ENCODE data around the gene ZNF784.
A peak's percentile ranks its signal among the peaks of the same experiment; 100 is the strongest.

The ZNF784 gene

DNA sequence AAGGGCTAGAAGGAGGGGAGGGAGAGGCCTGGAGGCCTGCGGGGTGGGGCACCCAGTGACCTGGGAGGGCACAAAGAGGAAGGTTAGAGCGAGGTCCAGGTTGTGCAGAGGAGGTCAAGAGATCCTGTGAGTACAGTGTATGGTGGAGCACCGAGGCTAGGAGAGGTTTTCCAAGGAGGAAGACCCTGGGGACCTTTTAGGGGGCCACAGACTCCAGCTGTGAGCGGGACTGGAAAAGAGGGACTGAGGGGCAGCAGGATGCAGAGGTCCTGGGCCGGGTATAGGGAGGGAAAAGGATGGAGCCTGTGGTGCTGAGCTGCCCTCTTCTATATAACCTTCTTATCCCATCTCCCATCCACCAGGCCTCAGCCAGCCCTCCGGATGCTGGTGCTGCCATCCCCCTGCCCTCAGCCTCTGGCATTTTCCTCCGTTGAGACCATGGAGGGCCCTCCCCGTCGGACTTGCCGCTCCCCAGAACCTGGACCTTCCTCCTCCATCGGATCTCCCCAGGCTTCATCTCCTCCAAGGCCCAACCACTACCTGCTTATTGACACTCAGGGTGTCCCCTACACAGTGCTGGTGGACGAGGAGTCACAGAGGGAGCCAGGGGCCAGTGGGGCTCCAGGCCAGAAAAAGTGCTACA lies 19.9 kb upstream of the ZNF784 start:
- DNase-seq = no peak

DNA sequence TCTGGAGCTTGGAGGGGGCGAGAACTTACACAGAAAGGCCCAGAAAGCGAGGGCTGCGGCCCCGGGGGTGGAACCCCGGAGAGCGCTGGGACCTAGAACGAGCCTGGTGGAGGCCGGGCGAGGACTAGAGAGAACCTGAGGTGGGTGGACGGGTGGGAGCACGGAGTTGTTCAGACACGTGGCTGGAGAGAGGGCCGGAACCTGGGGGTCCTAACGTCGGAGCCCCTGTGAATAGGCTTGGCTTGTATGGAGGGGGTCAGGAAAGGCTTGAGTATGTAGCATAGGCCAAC lies 19.5 kb upstream of the ZNF784 start:
- DNase-seq = peak in 5 of 56 donors; percentile 44 to 59 (median 54)

DNA sequence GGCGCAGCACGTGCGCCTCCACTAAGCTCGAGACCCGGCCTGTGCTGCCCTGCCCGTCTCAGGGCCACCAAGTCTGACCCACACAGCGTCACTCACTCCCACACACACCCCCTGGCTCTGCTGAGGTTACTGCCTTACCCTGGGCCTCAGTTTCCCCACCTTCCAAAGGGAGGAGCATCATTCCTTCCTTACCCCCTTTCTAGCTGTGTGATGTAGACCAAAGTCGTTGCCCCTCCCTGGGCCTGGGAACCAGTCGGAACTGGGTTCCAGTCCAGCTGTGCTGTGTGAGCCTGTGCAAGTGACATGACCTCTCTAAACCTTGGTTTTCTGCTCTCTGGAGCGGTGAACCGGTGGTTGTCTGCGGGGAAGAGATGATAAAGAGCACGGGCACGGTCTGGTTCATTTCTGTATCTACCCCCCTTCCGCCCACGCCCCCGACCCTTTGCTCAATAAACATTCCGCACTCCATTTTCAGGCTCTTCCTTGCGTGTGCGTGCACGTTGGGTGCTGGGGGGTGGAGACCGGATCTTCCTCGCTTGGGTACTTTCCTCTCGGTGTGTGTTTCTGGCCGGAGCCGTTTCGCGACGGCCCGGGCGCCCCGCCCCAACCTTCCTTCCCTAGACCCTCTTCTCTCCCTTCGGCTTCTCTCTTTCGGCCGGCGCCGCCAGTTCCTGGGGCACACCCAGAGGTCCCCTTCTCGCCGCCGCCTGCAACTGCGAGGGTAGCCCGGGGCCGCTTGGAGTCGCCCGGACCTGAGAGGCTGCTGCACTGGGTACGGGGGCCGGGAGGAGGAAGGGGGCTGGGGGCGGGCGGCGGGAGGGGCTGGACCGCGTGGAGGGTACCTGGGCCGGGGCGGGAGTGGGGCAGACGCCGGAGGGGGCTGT lies 18.9 kb upstream of the ZNF784 start, which contains the start of gene ZNF581:
Gene ZNF581 (plus strand): TSS at position 647 of the 884 bp plus-strand sequence. CDS start 923 bp downstream, outside the sequence.
- DNase-seq = peak in 53 of 56 donors; percentile 18 to 84 (median 60)

DNA sequence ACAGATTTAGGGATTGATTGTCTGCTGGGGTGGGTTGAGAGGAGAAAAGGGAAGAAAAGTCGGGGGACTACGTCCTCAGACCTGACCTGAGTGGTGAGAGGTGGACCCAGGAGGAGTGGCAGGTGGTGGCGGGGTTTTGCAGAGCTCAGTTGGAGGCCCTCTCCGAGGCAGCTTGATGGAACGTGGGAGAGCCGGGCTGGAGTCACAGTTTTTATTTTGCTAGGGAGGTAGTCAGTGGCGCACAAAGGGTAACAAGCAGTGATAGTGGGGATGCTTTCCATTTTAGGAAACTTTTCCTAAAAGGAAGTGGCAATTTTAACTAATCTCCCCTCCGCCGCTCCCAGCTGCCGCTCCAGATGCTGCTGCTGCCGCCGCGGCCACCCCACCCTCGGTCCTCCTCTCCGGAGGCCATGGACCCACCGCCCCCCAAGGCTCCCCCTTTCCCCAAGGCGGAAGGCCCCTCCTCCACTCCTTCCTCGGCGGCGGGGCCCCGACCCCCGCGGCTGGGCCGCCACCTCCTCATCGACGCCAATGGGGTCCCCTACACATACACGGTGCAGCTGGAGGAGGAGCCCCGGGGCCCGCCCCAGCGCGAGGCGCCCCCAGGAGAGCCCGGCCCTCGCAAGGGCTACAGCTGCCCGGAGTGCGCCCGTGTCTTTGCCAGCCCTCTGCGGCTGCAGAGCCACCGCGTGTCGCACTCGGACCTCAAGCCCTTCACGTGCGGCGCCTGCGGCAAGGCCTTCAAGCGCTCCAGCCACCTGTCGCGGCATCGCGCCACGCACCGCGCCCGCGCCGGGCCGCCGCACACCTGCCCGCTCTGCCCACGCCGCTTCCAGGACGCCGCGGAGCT lies 18.0 kb upstream of the ZNF784 start:
- peak in 6 of 56 donors; percentile 8 to 40 (median 32) for DNase-seq

DNA sequence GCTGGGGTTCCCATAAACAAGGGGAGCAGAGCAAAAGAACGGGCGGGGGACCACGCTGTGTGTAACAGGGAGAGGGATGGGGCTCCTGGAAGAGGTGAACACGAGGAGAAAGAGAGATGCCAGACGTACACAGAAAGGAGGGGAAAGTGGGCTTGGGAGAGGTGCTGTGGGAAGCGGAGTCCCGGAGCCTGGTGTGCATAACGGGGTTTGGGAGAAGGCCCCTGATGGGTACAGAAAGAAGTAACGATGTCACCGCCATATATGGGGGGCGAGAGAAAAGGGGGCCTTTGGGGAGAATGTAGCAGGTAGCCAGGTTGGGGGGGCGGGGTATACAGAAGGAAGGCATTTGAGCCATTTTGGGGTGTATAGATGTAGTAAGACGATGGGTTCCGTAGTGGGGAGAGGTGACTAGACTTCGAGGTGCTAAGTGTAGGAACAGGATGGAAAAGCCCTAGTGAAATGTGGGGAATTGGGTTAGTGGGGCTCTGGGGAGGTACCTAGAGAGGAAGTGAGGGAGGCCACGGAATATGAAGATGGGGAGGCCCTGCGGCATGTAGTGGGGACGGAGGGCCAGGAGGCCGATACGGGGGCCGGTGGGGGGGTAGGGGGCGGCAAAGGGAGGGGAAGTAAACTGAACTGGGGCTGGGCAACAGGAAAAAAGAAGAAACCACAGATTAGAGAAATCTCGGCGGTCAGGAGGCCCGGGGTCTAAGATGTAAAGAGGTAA lies 17.2 kb upstream of the ZNF784 start:
- peak in 4 of 56 donors; percentile 40 to 72 (median 55) for DNase-seq

DNA sequence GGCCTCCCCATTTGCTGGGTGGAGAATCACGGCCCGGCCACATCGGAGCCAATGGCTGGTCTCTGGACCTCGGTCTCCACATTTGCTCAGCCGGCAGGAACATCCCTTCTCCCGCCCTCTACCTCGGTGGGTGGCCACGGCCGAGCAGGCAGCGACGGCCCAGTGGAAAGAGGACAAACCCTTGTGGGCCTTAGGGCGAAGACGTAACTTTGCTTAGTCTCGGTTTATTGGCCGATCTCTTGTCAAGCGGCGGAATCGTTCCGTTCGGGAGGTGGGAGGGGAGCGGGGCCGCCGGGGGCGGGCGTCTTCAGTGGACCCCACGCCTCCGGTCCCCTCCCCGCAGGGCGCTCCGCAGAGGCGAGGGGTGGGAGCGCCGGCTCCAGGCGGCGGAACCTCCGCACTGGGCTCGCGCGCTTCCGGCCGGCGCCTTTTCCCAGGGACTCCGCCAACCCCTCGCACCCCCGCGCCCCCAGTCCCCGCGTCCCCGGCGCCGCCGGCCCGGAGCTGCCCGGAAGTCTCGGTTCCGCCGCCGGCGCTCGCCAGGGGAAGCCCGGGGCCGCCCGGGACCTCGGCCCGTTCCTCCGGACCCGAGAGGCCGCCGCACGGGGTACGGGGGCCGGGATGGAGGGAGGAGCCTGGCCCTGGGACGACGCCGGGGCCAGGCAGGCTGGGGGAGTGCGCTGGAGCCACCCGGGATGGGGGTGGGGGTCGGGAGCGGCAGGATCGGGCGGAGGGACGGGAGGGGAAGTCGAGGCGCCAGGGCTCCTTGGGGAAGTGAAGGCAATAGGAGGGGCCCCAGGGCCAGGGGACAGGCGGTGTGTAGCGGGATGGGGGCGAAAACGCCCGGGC lies 16.4 kb upstream of the ZNF784 start, which contains the start of gene ZNF580:
Gene ZNF580 (plus strand): TSS at position 426 of the 849 bp plus-strand sequence. CDS start 1,507 bp downstream, outside the sequence.
- DNase-seq = peak in 48 of 56 donors; percentile 31 to 84 (median 64)

DNA sequence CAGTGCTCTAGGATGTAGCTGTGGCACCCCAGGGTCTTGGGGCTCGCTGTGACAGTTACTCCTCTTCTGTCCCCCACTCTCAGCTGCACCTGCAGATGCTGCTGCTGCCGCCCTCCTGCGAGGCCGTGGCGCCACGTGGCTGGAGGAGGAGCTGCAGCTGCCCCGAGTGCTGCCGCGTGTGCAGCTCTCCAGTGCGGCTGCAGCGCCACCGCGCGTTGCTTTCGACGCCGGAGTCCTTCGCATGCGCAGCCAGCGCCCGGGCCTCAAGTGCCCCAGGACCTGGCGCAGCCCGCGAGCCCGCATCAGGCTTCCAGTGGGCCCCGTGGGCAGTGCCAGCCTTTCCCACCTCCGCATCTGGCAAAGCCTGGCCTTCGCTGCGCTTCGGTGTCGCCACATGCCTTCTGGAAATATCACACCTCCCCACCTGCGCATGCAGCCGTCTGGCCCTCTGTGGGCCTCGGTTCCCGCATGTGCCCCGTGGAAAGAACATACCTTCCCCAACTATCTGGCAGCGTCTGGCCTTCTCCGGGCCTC lies 15.7 kb upstream of the ZNF784 start:
- DNase-seq = peak in 37 of 56 donors; percentile 4 to 69 (median 42)

DNA sequence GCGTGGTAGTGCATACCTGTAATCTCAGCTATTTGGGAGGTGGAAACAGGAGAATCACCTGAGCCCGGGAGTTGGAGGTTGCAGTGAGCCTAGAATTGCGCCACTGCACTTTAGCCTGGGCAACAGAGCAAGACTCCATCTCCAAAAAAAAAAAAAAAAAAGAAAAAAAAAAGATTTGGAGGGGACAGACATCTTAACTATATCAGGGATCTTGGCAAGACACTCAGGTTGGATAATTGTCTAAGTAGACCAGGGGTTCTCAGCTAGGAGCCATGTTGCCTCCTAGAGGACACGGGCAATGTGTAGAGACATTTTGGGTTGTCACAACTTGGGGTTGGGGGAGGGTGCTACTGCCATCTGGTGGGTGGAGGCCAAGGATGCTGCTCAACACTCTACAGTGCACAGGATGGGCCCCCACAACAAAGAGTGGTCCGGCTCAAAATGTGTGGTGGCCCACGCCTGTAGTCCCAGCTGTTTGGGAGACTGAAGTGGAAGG lies 14.5 kb upstream of the ZNF784 start:
- DNase-seq = peak in 3 of 56 donors; percentile 12 to 23 (median 22)

DNA sequence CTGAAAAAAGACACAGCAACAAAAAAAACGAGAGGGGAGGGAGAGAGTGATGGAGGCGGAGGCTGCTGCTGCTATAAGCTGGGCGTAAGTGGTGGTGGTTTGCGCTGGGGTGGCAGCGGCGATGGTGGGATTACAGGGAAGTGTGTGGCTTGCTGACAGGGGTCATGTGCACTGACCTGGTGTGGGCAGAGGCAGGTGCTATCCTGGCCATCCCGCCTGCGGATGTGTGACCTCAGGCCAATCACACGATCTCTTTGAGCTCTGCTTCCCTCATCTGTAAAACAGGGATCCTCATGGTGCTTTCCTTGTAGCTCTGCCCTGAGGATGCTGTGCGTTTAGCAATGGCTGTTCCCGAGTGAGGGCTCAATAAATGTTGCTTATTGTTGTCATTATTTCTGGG lies 13.2 kb upstream of the ZNF784 start:
- DNase-seq = no peak

DNA sequence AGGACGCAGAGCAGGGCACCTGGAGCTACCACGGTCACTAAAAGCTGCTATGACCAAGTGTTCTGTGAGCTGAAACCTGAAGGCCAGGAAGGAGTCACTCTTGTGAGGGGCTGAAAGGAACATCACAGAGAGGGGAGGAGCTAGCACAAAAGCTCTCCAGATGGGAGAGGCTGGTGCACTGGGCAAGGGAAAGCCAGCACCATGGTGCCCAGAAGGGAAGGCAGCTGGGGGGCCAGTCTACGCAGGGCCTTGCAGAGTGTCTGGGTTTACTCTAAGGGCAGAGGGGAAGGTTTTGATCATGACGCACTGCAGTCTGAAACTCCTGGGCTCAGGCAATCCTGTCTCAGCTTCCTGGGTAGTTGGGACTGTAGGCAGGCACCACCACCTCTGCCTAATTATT lies 12.4 kb upstream of the ZNF784 start:
- no peak for DNase-seq

DNA sequence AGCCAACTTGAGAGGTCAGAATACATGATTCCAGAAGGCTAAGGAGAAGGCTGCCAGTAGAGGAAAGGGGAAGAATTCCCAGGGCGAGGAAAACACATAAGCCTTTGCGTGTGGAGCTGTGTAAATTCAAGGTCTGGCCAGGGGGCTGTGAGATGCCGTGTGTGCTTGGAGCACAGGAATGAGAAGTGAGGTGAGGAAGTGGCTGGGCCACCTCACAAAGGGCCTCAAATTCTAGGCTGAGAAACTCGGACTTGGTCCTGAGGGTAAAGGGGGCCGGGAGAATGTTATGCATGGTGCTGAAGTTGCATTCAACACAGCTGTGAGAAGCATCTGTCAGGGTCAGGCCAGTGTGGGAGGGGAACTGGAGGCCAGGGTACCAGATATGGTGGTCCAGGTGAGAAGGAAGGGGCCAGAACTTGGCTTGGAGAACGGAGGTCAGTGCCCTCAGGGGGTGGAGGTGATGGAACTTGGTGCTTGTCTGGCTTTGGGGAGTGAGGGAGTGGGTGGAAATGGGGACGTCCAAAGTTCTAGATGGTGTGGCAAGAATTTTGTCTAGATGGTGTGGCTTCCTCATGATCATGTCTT lies 11.6 kb upstream of the ZNF784 start:
- no peak for DNase-seq

DNA sequence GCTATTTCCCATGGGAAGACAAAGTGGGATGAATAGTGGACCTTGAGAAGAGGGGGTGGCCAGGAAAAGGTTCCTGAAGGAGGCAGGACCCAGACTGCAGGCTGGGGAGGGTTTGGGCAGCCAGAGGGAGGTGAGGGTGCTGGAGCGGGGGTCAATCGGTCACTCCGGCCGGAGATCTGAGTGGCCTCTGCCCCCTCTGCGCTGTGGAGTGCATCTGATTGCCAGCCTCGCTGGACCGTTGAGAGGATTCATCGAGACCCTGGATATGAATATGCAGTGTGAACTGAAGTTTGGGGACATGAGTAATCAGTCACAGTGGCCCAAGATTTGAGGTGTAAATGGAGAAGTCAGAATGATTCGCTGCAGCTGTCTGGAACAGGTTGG lies 11.0 kb upstream of the ZNF784 start:
- DNase-seq = no peak

DNA sequence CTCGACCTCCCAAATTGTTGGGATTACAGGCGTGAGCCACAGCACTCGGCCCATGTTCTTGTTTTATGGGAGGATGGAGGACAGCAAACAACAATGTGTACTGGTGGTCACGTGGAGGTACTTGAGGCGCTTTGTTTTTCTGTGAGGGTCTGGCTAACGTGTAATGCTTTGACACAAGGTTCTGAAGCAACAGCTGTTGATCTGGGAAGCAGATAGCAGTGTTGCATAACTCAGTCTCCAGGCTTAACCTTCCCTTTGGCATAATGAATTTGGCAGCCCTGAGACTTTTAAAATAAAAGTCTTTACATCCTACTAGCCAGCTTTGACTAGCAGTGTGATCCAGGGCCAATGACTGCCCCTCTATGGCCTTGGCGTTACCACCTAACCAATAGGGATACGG lies 9.5 kb upstream of the ZNF784 start:
- DNase-seq = no peak

DNA sequence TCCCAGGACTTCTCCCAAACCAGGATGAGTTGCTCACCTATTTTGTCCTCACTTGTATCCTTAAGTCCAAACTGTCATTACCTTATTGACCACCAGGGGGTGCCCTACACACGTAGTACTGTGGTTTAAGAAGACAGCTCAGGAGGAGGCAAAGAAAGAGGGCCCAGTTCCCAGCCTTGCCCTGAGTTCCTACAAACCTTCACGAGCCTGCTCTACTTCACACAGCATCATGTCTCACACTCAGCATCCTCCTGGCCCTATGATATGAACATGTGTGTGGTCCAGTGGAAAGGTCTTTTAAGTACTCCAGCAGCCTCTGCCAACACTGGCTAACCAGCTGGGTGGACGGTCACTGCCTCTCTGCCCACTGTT lies 8.1 kb upstream of the ZNF784 start:
- peak in 54 of 56 donors; percentile 19 to 95 (median 61) for DNase-seq

DNA sequence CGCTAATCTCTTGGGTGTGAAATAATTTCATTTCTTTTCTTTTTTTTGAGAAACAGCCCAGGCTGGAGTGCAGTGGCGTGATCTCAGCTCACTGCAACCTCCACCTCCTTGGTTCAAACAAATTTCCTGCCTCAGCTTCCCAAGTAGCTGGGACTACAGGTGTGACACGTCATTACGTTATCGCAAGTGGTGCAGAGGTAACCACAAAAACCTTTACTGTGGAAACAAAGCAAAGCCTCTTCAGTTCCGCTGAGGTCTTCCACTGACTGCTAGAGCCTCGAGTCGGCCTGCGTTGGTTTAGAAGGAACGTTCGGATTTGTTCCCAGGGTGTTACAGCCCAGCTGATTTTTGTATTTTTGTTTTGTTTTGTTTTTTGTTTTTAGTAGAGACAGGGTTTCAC lies 2.0 kb upstream of the ZNF784 start:
- no peak for DNase-seq

DNA sequence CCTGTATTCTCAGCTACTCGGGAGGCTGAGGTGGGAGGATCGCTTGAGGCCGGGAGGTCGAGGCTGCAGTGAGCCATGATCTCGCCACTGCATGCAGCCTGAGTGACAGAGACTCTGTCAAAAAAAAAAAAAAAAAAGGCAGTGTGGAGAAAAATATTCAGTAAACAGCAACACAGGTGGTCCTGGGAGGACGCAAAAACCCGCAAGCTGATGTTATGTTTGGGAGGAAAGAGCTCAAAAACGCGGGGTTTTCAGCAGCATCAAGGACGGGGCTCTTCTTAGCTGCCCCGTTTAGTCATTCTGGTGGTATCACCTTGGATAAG lies 599 bp upstream of the ZNF784 start:
- no peak for DNase-seq

DNA sequence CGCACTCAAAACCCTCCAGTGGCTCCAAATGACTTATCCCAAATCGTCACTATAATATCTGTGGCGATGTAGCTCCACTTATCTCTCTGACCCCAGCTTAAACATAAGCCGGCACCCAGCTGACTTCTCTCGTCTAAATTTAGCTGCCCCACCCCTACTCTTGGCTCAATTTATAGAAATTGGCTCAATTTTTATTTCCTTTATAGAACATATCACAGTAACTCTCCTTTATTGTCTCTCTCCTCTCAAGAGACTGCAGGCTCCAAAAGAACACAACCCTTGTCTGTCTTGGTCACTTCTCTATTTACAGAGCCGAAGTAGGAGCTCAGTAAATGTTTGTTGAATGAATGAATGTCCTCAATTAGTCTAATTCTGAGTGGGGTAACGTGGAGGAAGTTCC lies 805 bp downstream of the ZNF784 start:
- no peak for DNase-seq

DNA sequence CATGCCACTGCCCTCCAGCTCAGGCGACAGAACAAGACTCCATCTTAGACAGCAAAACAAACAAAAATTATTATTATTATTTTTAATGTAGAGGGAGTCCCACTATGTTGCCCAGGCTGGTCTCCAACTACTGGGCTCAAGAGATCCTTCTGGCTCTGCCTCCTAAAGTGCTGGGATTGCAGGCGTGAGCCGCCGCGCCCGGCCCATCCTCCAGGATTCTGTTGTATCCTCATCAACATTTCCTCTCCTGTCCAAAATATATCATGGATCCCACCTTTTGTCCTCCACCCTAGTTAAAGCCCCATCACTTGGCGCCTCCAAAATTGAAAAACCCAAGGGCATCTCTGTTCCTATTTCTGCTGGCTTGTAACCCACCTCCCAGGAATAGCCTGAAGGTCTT lies 1.2 kb downstream of the ZNF784 start:
- no peak for DNase-seq

DNA sequence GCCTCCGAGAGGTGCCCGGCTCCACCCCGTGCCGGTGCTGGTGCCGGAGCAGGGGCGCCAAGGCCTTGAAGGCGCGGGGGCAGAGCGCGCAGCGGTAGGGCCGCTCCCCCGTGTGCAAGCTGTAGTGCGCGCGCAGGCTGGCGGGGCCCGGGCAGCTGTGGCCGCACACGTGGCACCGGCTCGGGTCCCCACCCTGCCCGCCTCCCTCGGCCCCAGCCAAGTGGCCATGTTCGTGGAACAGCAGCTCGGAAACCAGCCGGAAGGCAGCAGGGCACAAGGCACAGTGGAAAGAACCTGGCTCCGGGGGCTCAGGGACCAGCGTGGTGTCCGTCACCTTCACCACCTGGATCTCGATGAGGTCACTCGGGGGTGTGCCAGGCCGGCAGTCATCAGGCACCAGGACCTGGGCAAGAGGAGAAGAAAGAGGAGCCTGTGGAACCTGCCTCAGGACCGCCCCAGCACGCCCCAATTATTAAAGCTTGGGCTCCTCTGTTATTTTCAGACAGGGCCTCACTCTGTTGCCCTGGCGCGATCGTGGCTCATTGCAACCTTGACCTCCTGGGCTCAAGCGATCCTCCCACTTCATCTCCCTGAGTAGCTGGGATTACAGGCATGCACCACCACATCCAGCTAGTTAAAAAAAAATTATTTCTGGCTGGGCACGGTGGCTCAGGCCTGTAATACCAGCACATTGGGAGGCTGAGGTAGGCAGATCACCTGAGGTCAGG lies 2.0 kb downstream of the ZNF784 start:
- DNase-seq = no peak
